ENCODE results near the gene C2orf78.
"Not testable (repeated sequence)": the region's sequence is repeated elsewhere in the genome, so short reads cannot be mapped to it uniquely, and the experiment has no call there.

The C2orf78 gene

GRCh38 chr2:73780237-73780582, 3.8 kb upstream of the C2orf78 start:
- DNase-seq (ENCODE audit: low spot score) = no peak

- DNase-seq (ENCODE audit: low spot score) = not testable (repeated sequence)
Observed at GRCh38 chr2:73783402-73783801, 581 bp upstream of the C2orf78 start.

- no peak for DNase-seq (ENCODE audit: low spot score)
Observed at GRCh38 chr2:73811878-73812277, 27.9 kb downstream of the C2orf78 start.

GRCh38 chr2:73812635-73813034, 28.7 kb downstream of the C2orf78 start:
- no peak for DNase-seq (ENCODE audit: low spot score)

- DNase-seq (ENCODE audit: low spot score) = no peak
Observed at GRCh38 chr2:73818296-73818695, 34.3 kb downstream of the C2orf78 start.

- no peak for DNase-seq (ENCODE audit: low spot score)
Observed at GRCh38 chr2:73821227-73821626, 37.2 kb downstream of the C2orf78 start.

- no peak for DNase-seq (ENCODE audit: low spot score)
Observed at GRCh38 chr2:73821669-73822068, 37.7 kb downstream of the C2orf78 start.

- no peak for DNase-seq (ENCODE audit: low spot score)
Observed at GRCh38 chr2:73822276-73822675, 38.3 kb downstream of the C2orf78 start.

- DNase-seq (ENCODE audit: low spot score) = no peak
Observed at GRCh38 chr2:73822991-73823390, 39.0 kb downstream of the C2orf78 start.

GRCh38 chr2:73823416-73823815, 39.4 kb downstream of the C2orf78 start:
- DNase-seq (ENCODE audit: low spot score) = no peak

- peak; percentile 77 for DNase-seq (ENCODE audit: low spot score)
Observed at GRCh38 chr2:73823916-73824523, 40.0 kb downstream of the C2orf78 start.

- DNase-seq (ENCODE audit: low spot score) = no peak
Observed at GRCh38 chr2:73825408-73825807, 41.4 kb downstream of the C2orf78 start.

- DNase-seq (ENCODE audit: low spot score) = no peak
Observed at GRCh38 chr2:73827018-73827417, 43.0 kb downstream of the C2orf78 start.

- DNase-seq (ENCODE audit: low spot score) = no peak
Observed at GRCh38 chr2:73827660-73828388, 43.8 kb downstream of the C2orf78 start.

- DNase-seq (ENCODE audit: low spot score) = no peak
Observed at GRCh38 chr2:73828389-73828817, 44.4 kb downstream of the C2orf78 start.

- DNase-seq (ENCODE audit: low spot score) = peak; percentile 97
Observed at GRCh38 chr2:73828818-73829570, 45.0 kb downstream of the C2orf78 start, which contains the start of gene STAMBP. Gene STAMBP (plus strand): TSS chr2:73828961. CDS start chr2:73830857, 1,896 bp downstream.

GRCh38 chr2:73830871-73831401, 47.0 kb downstream of the C2orf78 start:
- DNase-seq (ENCODE audit: low spot score) = peak; percentile 58

GRCh38 chr2:73832930-73833329, 48.9 kb downstream of the C2orf78 start:
- DNase-seq (ENCODE audit: low spot score) = no peak

- no peak for DNase-seq (ENCODE audit: low spot score)
Observed at GRCh38 chr2:73836141-73836943, 52.4 kb downstream of the C2orf78 start.

- DNase-seq (ENCODE audit: low spot score) = peak; percentile 24
Observed at GRCh38 chr2:73837847-73838585, 54.0 kb downstream of the C2orf78 start.

- peak; percentile 20 for DNase-seq (ENCODE audit: low spot score)
Observed at GRCh38 chr2:73838889-73839534, 55.0 kb downstream of the C2orf78 start.

Data from globus pallidus (tissue), 1 donor.